GM21825 (cell line): ENCODE data around the gene COL8A1.

Source experiments
- ATAC-seq: cut with Tn5 transposase; IDR thresholded peaks from one replicate; pipeline ENCODE4 v1.9.1; 2021; ENCODE audit warnings: mild to moderate bottlenecking, moderate library complexity; ENCODE audit not compliant: unreplicated experiment

Gene COL8A1

GRCh38 chr3:99781761-99782160, 143.4 kb downstream of the COL8A1 start:
- ATAC-seq, result no peak

GRCh38 chr3:99783011-99783573, 144.7 kb downstream of the COL8A1 start:
- no peak for ATAC-seq

DNA sequence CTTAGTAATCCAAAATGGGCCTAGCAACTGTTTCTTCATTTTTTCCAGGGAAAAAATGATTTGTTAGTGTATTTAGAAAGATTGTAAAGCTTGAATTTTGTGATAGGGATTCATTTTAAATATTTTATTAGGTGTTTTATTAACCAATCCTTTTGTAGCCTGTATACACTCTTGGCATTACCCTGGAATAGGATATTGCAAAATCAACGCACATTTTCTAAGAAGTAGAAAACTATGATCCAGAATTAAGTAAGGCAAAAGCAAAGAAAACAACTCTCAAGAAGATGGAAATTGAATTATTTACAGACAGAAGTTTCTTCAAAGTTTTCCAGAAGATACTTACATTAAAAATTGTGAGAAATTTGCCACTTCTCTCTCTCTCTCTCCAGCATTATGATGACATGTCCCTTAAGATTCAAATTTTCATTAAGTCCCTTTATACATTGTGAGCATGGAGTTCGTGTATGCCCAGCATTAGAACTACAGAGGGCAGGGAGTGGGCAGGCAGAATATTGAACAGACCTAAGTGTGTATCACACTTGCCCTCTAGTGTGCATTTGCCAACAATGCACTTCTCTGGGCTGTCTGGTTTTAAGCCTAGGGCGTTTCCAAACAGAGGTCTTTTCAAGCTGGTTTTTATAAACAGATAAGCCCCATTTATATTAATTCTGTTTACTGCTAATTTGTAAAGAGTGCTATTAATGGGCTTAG, 150.8 kb downstream of the COL8A1 start:
- peak; percentile 88 for ATAC-seq

DNA sequence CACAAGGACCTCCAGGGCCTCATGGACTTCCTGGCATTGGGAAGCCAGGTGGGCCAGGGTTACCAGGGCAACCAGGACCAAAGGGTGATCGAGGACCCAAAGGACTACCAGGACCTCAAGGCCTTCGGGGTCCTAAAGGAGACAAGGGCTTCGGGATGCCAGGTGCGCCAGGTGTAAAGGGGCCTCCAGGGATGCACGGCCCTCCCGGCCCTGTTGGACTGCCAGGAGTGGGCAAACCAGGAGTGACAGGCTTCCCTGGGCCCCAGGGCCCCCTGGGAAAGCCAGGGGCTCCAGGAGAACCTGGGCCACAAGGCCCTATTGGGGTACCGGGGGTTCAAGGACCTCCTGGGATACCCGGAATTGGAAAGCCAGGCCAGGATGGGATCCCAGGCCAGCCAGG, 156.1 kb downstream of the COL8A1 start:
- ATAC-seq, result no peak

- no peak for ATAC-seq
These were observed 157.2 kb downstream of the COL8A1 start for GRCh38 chr3:99795573-99795972.

DNA sequence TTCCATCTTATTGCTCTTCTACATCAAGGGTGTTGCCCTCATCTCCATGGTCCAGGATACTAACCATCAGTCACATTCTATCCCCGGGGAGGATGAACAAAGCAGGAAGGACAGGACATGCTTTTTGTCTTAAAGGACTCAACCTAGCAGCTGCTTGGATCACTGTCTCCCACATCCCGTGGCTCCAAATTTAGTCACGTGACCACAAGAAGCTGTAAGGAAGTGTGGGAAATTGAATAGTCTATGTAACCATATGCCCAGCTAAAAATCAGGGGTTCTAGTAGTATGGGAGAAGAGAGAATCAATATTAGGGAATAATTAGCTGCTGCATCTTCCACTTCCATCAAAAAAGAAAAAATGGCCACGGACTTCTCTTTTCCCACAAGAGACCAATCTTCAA, 161.0 kb downstream of the COL8A1 start:
- no peak for ATAC-seq

DNA sequence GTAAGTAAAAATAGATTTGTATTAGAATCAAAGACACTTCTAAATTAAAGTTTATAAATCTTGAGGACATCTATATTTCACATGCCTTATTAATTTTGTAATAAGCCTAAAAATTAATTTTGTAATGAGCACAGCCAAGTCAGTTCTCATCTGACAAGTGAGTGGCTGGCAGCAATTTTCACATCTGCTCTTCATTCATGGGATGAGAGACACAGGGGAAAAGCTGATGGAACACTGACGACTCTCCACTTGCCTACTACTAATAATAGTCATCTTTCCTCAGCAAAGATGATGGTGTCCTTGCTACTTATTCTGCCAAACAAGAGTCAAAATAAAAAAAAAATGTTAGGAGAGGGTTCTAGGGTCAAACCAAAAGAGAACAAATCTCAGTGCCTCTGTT, 164.9 kb downstream of the COL8A1 start:
- no peak for ATAC-seq

DNA sequence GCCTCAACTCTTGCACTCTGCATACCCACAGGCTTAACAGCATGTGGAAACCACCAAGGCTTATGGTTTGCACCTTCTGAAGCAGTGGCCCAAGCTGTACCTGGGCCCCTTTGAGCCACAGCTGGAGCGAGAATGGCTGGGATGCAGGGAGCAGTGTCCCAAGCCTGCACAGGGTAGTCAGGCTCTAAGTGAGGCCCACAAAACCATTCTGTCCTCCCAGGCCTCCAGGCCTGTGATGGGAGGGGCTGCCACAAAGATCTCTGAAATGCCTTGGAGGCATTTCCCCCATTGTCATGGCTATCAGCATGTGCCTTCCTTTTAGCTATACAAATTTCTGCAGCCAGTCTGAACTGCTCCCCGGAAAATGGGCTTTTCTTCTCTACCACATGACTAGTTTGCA, 166.8 kb downstream of the COL8A1 start:
- no peak for ATAC-seq

- no peak for ATAC-seq
These were observed 169.9 kb downstream of the COL8A1 start for GRCh38 chr3:99808163-99808794.

DNA sequence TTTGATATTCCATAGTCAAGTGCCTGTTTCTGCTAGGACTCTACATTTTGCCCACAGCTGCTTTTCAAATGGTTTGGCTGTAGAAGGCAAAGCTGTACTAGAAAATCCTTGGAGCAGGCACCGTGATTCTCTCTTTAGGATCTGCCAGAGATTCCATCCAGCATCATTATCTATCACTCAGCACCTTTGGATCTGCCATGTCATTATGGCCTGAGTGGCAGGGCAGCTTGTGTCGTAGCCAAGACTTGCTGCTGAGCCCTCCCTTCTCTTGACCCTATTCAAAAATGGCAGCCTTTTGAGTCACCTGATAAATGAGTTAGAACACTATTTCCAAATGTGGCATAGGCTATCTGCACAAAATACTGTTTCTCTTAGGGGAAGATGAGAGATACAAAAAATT, 171.2 kb downstream of the COL8A1 start:
- ATAC-seq, result no peak

DNA sequence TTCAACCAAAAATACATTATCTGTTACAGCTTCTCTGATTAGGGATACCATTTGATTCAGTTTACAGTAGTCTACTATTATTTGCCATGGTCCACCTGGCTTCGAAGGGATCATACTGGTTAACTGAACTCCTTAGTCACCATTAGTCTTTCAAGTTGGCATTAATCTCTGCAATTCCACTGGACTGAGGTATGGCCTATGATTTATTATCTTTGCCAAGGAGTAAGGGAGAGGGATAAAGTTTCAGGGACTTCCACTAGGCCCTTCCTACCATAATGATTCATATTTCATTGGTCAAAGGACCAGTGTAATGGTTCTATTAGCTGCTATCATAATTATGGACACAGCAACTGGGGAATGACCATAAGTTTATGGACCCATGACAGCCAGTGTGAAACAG, 172.0 kb downstream of the COL8A1 start:
- ATAC-seq, result no peak

DNA sequence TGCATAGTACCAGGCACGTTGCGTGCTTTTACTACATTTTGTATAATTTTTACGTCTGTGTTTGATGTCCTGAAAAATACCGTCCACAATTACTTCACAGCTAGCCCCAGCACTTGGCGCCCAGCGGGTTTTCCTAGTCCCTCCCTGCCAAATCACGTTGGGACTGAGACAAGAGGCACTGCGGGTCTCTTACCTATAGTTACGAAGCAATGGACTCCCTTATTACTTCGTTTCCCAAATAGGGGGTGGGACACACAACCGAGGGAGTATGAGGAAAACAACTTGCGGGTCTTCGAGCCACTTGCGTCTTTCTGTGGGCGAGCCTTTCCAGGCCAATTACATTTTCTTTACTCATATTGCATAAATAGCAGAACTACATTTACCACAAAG, 178.6 kb downstream of the COL8A1 start:
- ATAC-seq, result no peak

DNA sequence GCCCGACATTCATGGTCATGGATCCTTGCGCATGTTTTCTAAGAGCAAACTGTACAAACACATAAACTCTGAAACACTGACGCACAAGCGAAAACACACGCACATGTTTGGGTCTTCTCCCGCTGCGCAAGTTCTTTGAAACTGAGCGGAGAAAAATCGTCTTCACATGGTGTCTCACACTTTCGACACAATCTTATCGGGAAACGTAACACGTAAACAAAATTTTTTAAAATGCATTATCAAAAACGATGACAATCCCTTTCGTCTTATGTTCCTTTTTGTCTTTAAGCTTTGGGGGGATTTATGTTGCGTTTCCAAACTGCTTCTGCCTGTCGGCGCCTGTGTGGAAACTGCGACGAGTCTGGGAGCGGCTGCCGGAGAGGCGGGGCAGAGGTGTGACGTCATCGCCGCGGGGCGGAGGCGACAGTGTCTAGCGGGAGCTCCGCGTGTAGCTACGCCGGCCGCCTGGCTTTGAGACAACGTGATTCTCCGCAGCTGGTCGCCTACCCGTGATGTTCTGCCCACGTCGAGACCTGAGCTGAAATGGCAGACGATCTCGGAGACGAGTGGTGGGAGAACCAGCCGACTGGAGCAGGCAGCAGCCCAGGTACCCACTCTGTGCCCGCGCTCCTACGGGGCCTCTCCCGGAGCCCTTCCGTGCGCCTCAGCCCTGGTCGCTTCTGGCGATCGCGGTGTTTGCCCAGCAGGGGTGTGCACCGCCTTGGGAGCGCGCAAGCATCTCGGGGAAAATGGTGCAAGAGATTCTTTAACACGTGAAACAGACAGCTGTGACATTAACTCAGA, 179.2 kb downstream of the COL8A1 start, which contains the start of gene CMSS1:
Gene CMSS1, plus strand, starts transcription at position 426 of the 804 bp plus-strand sequence.
- peak; percentile 98 for ATAC-seq

DNA sequence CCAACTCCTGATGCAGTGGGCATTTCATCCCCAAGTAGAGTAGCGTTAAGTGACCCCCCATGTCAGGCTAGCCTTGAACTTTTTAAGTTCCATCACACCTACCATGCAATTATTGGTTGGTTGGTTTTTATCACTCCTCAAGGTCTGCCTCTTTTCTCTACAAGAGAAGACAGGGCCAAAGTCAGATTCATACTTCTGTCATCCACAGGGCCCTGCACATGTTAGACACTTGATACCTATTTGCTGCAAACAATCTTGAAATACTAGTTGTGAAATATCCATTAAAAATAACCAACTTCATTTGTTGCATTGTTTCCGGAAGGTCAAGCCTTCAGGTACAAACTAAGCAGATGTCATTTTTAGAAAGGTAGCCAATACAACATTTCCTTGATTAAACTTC, 180.4 kb downstream of the COL8A1 start:
- no peak for ATAC-seq

- no peak for ATAC-seq
These were observed 185.6 kb downstream of the COL8A1 start for GRCh38 chr3:99823723-99824711.

DNA sequence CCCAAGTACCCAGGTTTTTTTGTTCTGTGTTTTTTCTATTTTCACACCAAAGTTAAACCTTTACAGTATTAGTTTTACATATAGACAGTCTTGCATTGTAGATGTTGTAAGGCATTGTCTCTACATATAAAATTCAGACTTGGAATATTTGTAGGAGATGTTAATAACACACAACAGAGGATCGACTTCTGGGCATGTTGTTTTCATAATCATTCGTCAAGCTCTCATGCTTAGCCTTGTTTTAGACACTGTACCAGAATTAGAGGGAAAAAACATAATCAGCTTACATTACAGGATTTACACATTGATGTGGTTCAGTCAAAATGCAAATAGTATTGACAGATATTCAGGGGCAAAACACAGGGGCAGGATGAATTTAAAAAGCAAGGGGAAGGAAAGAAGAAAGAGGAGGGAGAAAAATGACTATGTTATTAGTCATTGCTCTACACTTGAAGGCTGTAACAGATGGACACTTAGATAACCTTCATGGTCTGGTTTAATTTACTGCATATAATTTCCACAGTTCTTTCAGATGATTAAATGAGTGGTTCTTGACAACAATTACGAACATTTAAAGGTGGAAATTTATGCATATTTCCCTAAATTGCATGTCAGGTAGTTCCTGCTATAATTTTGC, 186.7 kb downstream of the COL8A1 start:
- no peak for ATAC-seq

- ATAC-seq, result no peak
These were observed 191.4 kb downstream of the COL8A1 start for GRCh38 chr3:99829844-99830243.

DNA sequence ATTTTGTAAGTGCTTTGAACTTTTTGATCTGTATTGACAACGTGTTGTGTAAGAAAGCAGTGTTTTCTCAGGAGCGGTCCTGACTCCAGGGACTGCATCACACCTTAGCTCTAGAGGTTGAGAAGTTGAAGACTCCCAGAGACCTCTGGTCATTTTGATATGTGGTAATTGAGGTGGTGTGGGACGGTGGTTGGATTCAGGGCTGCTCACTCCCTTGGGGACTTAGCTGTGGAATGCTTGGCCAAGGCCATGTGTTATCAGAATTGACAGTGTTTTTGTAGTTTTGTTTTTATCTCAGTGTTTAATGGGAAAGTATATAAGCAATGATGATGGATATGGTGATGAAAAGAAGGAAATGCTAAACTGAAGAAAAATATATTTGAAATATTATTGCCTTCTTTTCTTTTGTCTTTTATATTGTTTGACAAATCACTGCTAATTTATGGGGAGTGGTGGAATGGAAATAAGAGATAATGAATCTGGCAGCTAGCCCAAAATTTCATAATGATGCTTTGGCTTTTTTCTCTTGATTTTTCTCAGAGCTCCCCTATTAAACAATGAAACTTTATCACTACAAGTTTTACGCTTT, 195.3 kb downstream of the COL8A1 start:
- no peak for ATAC-seq

DNA sequence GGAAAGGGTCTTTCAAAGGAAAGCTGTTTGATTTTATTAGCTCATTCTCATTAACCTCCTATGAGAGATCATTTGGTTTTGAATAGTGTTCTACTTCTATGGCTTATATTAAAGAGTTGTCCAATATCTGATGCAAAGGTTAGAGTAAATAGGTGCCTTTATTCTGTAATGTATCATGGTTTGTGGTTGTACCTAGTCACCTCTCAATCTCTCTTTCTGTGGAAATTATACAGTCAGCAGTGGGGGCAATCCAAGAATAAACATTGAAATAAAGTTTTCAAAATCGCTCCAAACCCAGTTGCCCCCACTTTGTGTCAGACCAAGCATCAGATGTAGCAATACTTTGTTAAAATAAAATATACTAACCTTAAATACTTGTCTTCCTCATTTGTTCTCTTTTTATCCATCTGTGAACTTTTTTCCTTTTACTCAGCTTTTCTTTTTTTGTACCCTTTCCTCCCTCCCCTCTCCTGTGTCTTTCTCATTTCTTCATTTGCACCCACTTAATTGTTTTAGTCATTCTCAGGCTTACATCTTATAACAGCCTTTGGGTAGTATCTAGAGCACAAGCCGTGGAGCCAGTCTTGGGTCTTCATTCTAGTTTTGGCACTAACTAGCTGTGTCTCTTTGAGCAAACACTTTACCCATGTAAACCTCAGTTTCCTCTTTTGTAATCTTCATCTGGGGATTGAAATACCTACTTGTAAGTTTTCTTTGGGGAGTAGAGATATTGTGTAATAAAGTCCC, 196.0 kb downstream of the COL8A1 start:
- no peak for ATAC-seq
